Subcutaneous abdominal adipose tissue (tissue), 5 donors: ENCODE data around the gene CTTNBP2NL.
"Not testable (repeated sequence)": the region's sequence is repeated elsewhere in the genome, so short reads cannot be mapped to it uniquely, and the experiment has no call there.

Experiments used
- H3K27ac ChIP-seq: one replicate; pipeline ENCODE4 v1.7.0; 2013; ENCODE audit warnings: low read depth, mild to moderate bottlenecking, inconsistent platforms, low read length, moderate library complexity
- H3K27me3 ChIP-seq, 5 donors: one replicate each; pipeline ENCODE4 v1.7.0; 2013; ENCODE audit warnings: low read length in 5 of 5, inconsistent platforms in 1 of 5; ENCODE audit not compliant: control insufficient read depth in 5 of 5, insufficient read depth in 4 of 5
- H3K36me3 ChIP-seq, 5 donors: one replicate each; pipeline ENCODE4 v1.7.0; 2013; ENCODE audit warnings: low read length in 5 of 5; ENCODE audit not compliant: control insufficient read depth in 5 of 5, insufficient read depth in 5 of 5
- H3K4me1 ChIP-seq, 5 donors: one replicate each; pipeline ENCODE4 v1.7.0; 2013; ENCODE audit warnings: low read length in 5 of 5, mild to moderate bottlenecking in 3 of 5, moderate library complexity in 1 of 5; ENCODE audit not compliant: control insufficient read depth in 5 of 5, insufficient read depth in 5 of 5
- H3K4me3 ChIP-seq, 5 donors: one replicate each; pipeline ENCODE4 v1.7.0; 2013; ENCODE audit warnings: low read length in 5 of 5, low read depth in 1 of 5
- H3K9ac ChIP-seq, 5 donors: one replicate each; pipeline ENCODE4 v1.7.0; 2013; ENCODE audit warnings: low read length in 5 of 5, mild to moderate bottlenecking in 4 of 5, moderate library complexity in 3 of 5
- H3K9me3 ChIP-seq, 5 donors: one replicate each; pipeline ENCODE4 v1.7.0; 2013; ENCODE audit warnings: low read length in 5 of 5; ENCODE audit not compliant: control insufficient read depth in 5 of 5
- donor health status: healthy.
- donor health status: healthy.
- donor health status: healthy.
- donor health status: healthy.
- donor health status: healthy.

CTTNBP2NL gene

DNA sequence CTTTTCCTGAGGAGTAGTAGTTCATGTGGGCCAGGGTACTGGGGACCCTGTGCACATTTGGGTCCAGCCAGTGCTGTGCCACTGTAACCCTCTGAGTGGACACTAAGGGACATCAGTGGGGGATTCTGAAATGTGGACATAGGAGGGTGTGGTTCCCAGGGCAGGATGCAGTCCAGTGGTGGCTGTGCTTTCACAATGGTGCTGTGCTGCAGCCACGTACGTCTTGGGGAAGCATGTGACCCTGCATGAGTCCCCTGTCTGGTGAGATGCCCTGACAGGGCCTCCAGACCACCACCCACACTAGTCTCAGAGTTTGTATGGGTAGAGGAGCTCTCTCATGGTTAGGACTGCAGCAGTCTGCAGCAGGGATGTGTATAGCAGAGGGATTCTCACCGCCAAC lies 75.0 kb downstream of the CTTNBP2NL start:
- H3K9me3 ChIP-seq = no peaks in the 10 kb centered on the region
- H3K27me3 ChIP-seq = peaks cover 0 to 3% (median 0%) of the 10 kb centered on the region in 5 donors
- peaks cover under 1 to 13% (median 9%) of the 10 kb centered on the region in 5 donors for H3K4me1 ChIP-seq
- no peak overlapping the region for H3K9ac ChIP-seq
- H3K27ac ChIP-seq = no peak overlapping the region
- no peak overlapping the region for H3K4me3 ChIP-seq
- no peaks in the 10 kb centered on the region for H3K36me3 ChIP-seq

DNA sequence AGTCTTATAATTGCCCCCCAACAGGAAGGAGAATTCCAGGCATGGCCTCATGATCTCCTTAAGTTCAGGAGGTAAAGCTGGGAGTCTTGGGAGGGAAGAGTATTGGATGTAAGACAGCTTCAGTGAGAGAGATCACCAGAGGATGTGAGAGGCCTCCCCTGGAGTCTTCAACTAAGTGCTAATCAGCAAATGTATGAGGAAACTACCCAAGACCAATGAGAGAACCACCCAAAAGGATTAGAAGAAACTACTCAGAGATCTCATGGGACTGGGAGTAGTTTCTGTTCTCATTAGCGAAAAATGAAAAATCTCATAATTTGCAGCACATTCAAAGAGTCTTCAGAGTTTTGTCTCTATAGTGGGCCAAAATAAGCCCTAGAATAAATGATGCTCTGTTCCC lies 76.1 kb downstream of the CTTNBP2NL start:
- Histone ChIP-seq H3K4me1 (peaks cover 0 to under 1% (median 0%) of the 10 kb centered on the region in 5 donors), H3K4me3 (no peak overlapping the region), H3K36me3 (peaks cover 0 to 4% (median 0%) of the 10 kb centered on the region in 5 donors), H3K9me3 (peaks cover 2 to 7% (median 7%) of the 10 kb centered on the region in 5 donors), H3K27me3 (peaks cover 0 to 3% (median 0%) of the 10 kb centered on the region in 5 donors), H3K9ac (no peak overlapping the region), H3K27ac (no peak overlapping the region)

DNA sequence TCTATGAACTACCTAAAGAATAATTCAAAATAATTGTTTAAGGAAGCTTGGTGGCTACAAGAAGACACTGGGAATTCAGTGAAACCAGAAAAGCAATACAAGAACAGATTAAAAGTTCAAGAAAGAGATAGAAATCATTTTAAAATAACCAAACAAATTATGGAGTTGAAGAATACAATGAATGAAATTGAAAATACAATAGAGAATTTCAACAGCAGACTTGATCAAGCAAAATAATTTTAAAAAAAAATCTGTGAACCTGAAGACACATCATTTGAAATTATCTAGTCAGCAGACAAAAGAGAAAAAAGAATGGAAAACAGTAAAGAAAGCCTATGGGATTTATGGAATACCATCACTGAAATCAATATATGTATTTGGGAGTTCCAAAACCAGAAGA lies 81.5 kb downstream of the CTTNBP2NL start:
- no peak overlapping the region for H3K9ac ChIP-seq
- no peak overlapping the region for H3K4me3 ChIP-seq
- peaks cover 2 to 24% (median 17%) of the 10 kb centered on the region in 5 donors for H3K9me3 ChIP-seq
- H3K36me3 ChIP-seq = peaks cover 0 to 4% (median 0%) of the 10 kb centered on the region in 5 donors
- no peak overlapping the region for H3K27ac ChIP-seq
- H3K4me1 ChIP-seq = no peaks in the 10 kb centered on the region
- H3K27me3 ChIP-seq = no peaks in the 10 kb centered on the region

DNA sequence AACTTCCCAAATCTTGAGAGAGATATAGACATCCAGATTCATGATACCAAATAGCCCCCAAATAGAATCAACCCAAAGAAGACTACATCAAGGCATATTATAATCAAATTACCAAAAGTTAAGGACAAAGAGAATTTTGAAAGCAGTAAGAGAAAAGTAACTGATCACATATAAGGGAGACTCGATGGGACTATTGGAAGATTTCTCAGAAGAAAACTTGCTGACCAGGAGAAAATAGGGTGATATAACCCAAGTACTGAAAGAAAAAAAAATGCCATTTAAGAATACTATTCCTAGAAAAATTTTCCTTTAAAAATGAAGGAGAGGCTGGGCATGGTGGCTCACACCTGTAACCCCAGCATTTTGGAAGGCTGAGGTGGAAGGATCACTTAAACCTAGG lies 82.3 kb downstream of the CTTNBP2NL start:
- peaks cover 0 to 4% (median 0%) of the 10 kb centered on the region in 5 donors for H3K36me3 ChIP-seq
- H3K4me1 ChIP-seq = no peaks in the 10 kb centered on the region
- H3K27ac ChIP-seq = no peak overlapping the region
- no peak overlapping the region for H3K4me3 ChIP-seq
- no peaks in the 10 kb centered on the region for H3K27me3 ChIP-seq
- H3K9ac ChIP-seq = no peak overlapping the region
- H3K9me3 ChIP-seq = peaks cover 2 to 24% (median 17%) of the 10 kb centered on the region in 5 donors

DNA sequence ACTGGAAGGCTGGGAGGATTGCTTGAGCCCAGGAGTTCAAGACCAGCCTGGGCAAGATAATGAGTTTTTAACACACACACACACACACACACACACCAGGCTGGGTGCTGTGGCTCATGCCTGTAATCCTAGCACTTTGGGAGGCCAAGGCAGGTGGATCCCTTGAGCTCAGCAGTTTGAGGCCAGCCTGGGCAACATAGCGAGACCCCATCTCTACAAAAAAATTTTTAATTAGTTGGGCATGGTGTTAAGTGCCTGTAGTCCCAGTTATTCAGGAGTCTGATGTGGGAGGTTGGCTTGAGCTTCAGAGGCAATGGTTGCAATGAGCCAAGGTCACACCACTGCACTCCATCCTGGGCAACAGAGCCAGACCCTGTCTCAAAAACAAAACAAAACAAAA lies 90.0 kb downstream of the CTTNBP2NL start:
- H3K27me3 ChIP-seq, H3K9ac ChIP-seq, H3K4me1 ChIP-seq, H3K9me3 ChIP-seq, H3K27ac ChIP-seq, H3K4me3 ChIP-seq, H3K36me3 ChIP-seq: not testable (repeated sequence)

DNA sequence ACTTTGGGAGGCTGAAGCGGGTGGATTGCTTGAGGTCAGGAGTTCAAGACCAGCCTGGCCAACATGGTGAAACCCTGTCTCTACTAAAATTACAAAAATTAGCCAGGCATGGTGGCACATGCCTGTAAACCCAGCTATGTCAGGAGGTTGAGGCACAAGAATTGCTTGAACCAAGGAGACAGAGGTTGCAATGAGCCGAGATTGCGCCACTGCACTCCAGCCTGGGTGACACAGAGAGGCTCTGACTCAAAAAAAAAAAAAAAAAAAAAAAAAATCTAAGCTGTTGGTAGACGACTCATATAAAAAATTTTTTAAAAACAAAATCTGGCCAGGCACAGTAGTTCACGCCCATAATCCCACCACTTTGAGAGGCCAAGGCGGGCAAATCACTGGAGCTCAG lies 91.7 kb downstream of the CTTNBP2NL start:
- not testable (repeated sequence) for H3K36me3 ChIP-seq, H3K4me3 ChIP-seq, H3K4me1 ChIP-seq, H3K9me3 ChIP-seq, H3K27me3 ChIP-seq, H3K27ac ChIP-seq, H3K9ac ChIP-seq

DNA sequence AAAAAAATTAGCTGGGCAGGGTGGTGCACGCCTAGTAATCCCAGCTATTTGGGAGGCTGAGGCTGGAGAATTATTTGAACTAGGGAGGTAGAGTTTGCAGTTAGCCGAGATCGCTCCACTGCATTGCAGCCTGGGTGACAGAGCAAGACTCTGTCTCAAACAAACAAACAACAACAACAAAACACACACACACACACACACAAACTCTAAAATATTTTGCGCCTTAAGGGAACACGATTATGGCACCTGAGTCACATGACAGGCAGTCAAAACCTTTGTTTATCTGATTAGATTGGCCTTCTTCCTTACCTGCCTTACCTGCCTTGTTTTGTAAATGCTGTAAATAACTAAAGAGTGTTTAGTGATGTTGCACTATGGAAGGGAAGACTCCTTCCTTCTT lies 92.1 kb downstream of the CTTNBP2NL start:
- Histone ChIP-seq H3K27me3 (no peaks in the 10 kb centered on the region), H3K27ac (no peak overlapping the region), H3K9ac (no peak overlapping the region), H3K4me1 (no peaks in the 10 kb centered on the region), H3K4me3 (no peak overlapping the region), H3K36me3 (no peaks in the 10 kb centered on the region), H3K9me3 (no peaks in the 10 kb centered on the region)

DNA sequence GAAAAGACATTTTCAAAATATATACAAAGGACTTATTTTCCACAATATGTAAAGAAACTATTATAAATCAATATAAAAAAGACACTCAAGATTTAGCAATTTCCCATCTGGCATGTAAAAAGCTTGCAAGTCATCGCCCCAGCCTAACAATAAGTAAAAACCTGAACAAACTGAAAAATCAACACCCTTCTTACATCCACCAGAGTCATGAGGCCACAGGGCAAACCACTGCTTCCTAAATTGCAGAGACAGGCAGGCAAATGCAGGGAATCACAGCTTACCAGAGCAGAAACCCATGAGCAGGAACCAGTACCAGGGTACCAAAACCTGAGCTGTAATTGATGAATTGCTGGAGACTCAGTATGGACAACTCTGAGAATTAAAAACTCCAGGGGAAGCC lies 96.1 kb downstream of the CTTNBP2NL start:
- Histone ChIP-seq H3K9ac (no peak overlapping the region), H3K9me3 (no peaks in the 10 kb centered on the region), H3K36me3 (no peaks in the 10 kb centered on the region), H3K27ac (no peak overlapping the region), H3K4me1 (no peaks in the 10 kb centered on the region), H3K27me3 (no peaks in the 10 kb centered on the region), H3K4me3 (no peak overlapping the region)

DNA sequence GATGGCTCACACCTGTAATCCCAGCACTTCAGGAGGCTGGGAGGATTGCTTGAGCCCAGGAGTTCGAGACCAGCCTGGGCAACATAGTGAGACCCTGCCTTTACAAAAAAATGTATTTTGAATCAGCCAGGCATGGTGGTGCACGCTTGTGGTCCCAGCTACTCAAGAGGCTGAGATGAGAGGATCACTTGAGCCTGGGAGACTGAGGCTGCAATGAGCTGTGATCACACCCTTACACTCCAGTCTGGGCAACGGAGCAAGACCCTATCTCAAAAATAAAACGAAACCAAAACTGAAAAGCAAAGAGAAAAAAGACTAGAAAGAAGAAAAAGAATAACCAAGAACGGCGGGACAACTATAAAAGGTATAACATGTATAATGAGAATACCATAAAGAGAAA lies 97.3 kb downstream of the CTTNBP2NL start:
- Histone ChIP-seq H3K9ac (no peak overlapping the region), H3K4me1 (no peaks in the 10 kb centered on the region), H3K27ac (no peak overlapping the region), H3K36me3 (no peaks in the 10 kb centered on the region), H3K9me3 (no peaks in the 10 kb centered on the region), H3K27me3 (no peaks in the 10 kb centered on the region), H3K4me3 (no peak overlapping the region)

DNA sequence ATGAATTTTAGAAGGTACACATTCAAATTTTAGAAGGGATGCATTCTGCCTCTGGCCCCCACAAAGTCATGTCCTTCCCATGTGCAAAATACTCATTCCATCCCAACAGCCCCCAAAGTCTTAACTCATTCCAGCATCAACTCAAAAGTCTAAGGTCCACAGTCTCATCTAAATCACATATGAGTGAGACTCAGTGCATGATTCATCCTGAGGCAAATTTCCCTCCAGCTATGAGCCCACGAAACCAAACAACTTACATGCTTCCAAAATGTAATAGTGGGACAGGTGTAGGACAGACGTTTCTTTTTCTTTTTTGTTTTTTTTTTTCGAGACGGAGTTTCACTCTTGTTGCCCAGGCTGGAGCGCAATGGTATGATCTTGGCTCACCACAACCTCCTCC lies 100.3 kb downstream of the CTTNBP2NL start:
- no peak overlapping the region for H3K9ac ChIP-seq
- no peaks in the 10 kb centered on the region for H3K27me3 ChIP-seq
- no peaks in the 10 kb centered on the region for H3K4me1 ChIP-seq
- no peaks in the 10 kb centered on the region for H3K9me3 ChIP-seq
- H3K36me3 ChIP-seq = no peaks in the 10 kb centered on the region
- no peak overlapping the region for H3K27ac ChIP-seq
- no peak overlapping the region for H3K4me3 ChIP-seq
